ENCODE measurements around the gene STXBP3. TPM values are rescaled to one million over a fixed set of nuclear protein-coding genes. Genes with fewer than 3 reads are reported as not detected.

The STXBP3 gene
- total RNA-seq, 1 experiment from 2014 or later = 34.1 TPM

DNA sequence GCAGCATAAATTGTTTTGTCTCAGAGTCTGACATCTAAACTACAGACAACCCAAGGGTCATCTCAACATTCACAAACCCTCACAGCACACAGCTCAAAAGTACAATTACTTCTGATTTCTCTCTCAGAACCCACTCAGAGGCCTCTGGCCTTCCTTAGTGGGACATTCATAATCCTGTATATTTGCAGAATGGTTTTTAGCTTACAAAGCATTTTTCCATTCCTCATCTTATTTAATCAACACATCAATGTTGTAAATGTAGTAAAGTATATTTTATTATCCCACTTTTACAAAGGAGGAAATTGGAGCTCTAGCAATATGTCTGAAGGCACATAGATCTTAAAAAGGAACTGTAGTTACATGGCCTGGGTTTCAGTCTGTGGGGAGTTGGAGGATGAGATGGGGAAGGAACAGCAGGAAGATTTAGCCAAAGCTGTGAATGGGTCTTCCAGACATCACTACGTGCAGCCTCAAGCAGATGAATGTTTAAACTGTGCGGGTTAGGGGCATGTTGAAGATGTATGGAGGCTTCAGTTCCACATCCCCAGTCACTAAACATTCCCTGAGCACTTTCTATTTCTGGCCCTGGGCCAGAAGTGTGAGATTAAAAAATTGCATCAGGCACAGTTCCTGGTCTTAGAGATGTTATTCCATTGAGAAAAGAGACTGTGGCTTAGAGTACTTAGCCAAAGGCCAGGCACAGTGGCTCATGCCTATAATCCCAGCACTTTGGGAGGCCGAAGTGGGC, 97.1 kb downstream of the STXBP3 start:
- peaks cover 17 to 24% of the 10 kb centered on the region in 2 experiments for H3K4me1 Mint-ChIP-seq
- no peak overlapping the region for H3K4ac ChIP-seq (ENCODE audit: low read depth, low read length)
- TF ChIP-seq, protein P1, sequence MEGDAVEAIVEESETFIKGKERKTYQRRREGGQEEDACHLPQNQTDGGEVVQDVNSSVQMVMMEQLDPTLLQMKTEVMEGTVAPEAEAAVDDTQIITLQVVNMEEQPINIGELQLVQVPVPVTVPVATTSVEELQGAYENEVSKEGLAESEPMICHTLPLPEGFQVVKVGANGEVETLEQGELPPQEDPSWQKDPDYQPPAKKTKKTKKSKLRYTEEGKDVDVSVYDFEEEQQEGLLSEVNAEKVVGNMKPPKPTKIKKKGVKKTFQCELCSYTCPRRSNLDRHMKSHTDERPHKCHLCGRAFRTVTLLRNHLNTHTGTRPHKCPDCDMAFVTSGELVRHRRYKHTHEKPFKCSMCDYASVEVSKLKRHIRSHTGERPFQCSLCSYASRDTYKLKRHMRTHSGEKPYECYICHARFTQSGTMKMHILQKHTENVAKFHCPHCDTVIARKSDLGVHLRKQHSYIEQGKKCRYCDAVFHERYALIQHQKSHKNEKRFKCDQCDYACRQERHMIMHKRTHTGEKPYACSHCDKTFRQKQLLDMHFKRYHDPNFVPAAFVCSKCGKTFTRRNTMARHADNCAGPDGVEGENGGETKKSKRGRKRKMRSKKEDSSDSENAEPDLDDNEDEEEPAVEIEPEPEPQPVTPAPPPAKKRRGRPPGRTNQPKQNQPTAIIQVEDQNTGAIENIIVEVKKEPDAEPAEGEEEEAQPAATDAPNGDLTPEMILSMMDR (conservative IDR thresholded peaks at IDR 0.05) = no peak
- no peak overlapping the region for H4K5ac ChIP-seq (ENCODE audit: insufficient read length, low read depth, low read length)
- H3T11ph ChIP-seq (ENCODE audit: low read length) = no peak overlapping the region
- H3K27ac Mint-ChIP-seq = no peak overlapping the region
- no peak for DNase-seq
- H3K4me3 Mint-ChIP-seq = no peak overlapping the region
- no peaks in the 10 kb centered on the region; the same call in 1 of the 2 replicates for H3K27me3 Mint-ChIP-seq (ENCODE audit: low read depth)
- H2BK12ac ChIP-seq (ENCODE audit: insufficient read length, low read depth, low read length) = no peak overlapping the region
- no peaks in the 10 kb centered on the region; a peak in 1 of 7 replicates for H3K36me3 Mint-ChIP-seq (ENCODE audit: insufficient read depth in 1 of 3, low read depth in 3 of 3)
- H3K14ac ChIP-seq (ENCODE audit: insufficient read depth, low read length) = no peak overlapping the region
- H2BK120ac ChIP-seq (ENCODE audit: low read depth, low read length, poor library complexity, severe bottlenecking) = no peak overlapping the region
- no peak overlapping the region for H3K9ac ChIP-seq (ENCODE audit: extremely low read depth, insufficient read length, low read length)
- H3K79me1 ChIP-seq (ENCODE audit: insufficient read depth, low read depth, low read length, poor library complexity, severe bottlenecking) = no peaks in the 10 kb centered on the region
- H3K23me2 ChIP-seq (ENCODE audit: insufficient read length, low read depth, low read length, poor library complexity, severe bottlenecking) = no peaks in the 10 kb centered on the region
- no peaks in the 10 kb centered on the region for H3K27me3 ChIP-seq (ENCODE audit: insufficient read depth, low read length)
- H3K56ac ChIP-seq (ENCODE audit: insufficient read length, low read depth, low read length) = no peak overlapping the region
- H2BK20ac ChIP-seq (ENCODE audit: low read depth, low read length, poor library complexity, severe bottlenecking) = no peak overlapping the region
- no peak overlapping the region for H3K23ac ChIP-seq (ENCODE audit: insufficient read length, low read depth, low read length)
- H3K18ac ChIP-seq (ENCODE audit: insufficient read length, low read depth, low read length) = no peak overlapping the region
- no peaks in the 10 kb centered on the region for H3K4me1 ChIP-seq (ENCODE audit: insufficient read depth, low read length)
- H3K4me2 ChIP-seq (ENCODE audit: insufficient read depth, insufficient read length, low read length) = no peak overlapping the region
- H3K9me3 Mint-ChIP-seq = no peaks in the 10 kb centered on the region
- no peaks in the 10 kb centered on the region for H3K9me3 ChIP-seq (ENCODE audit: control insufficient read depth, low read depth, low read length)
- H3K27ac ChIP-seq (ENCODE audit: insufficient read length, low read depth, low read length) = no peak overlapping the region
- no peak overlapping the region for H2BK15ac ChIP-seq (ENCODE audit: low read depth, low read length)
- WGBS (ENCODE audit: extremely low coverage, insufficient read length, low lambda C conversion rate) = no CpG with 5 or more reads among the region's 3 CpGs
- no peak overlapping the region for H2AK5ac ChIP-seq (ENCODE audit: insufficient read length, low read length)
- H3K79me2 ChIP-seq (ENCODE audit: insufficient read depth, low read length) = no peaks in the 10 kb centered on the region
- H2AFZ ChIP-seq (ENCODE audit: low read length) = no peak overlapping the region
- H2BK5ac ChIP-seq (ENCODE audit: insufficient read length, low read length) = no peak overlapping the region
- no peak overlapping the region for H4K91ac ChIP-seq (ENCODE audit: insufficient read length, low read depth, low read length)
- no peak overlapping the region for H4K8ac ChIP-seq (replicated peaks; ENCODE audit: insufficient read length, low read depth, low read length)
- no peaks in the 10 kb centered on the region for H4K20me1 ChIP-seq (ENCODE audit: control insufficient read depth, insufficient read depth, insufficient read length)
